ENCODE data around the gene CCDC106.

Gene CCDC106

GRCh38 chr19:55668603-55669348 lies 20.8 kb downstream of the CCDC106 start:
- no peak for DNase-seq (ENCODE audit: low read depth in 2 of 2)

- DNase-seq (ENCODE audit: low read depth in 2 of 2) = no peak
Observed at GRCh38 chr19:55669418-55670279, 21.6 kb downstream of the CCDC106 start.

- DNase-seq (ENCODE audit: low read depth in 2 of 2) = no peak
Observed at GRCh38 chr19:55670280-55671053, 22.5 kb downstream of the CCDC106 start.

GRCh38 chr19:55671054-55671378 lies 23.0 kb downstream of the CCDC106 start:
- no peak for DNase-seq (ENCODE audit: low read depth in 2 of 2)

- no peak for DNase-seq (ENCODE audit: low read depth in 2 of 2)
Observed at GRCh38 chr19:55672418-55672817, 24.4 kb downstream of the CCDC106 start.

GRCh38 chr19:55673465-55673864 lies 25.5 kb downstream of the CCDC106 start:
- no peak for DNase-seq (ENCODE audit: low read depth in 2 of 2)

- no peak for DNase-seq (ENCODE audit: low read depth in 2 of 2)
Observed at GRCh38 chr19:55673889-55674288, 25.9 kb downstream of the CCDC106 start.

- DNase-seq (ENCODE audit: low read depth in 2 of 2) = no peak
Observed at GRCh38 chr19:55674459-55674840, 26.4 kb downstream of the CCDC106 start.

GRCh38 chr19:55674841-55675660 lies 27.0 kb downstream of the CCDC106 start, which contains the start of gene EPN1:
Gene EPN1, plus strand, starts transcription at chr19:55675226. Its CDS starts 3,402 bp downstream, at chr19:55678628.
- DNase-seq (ENCODE audit: low read depth in 2 of 2) = peak; percentile 92

- no peak for DNase-seq (ENCODE audit: low read depth in 2 of 2)
Observed at GRCh38 chr19:55675661-55676354, 27.8 kb downstream of the CCDC106 start.

- no peak for DNase-seq (ENCODE audit: low read depth in 2 of 2)
Observed at GRCh38 chr19:55676383-55676782, 28.4 kb downstream of the CCDC106 start.

GRCh38 chr19:55676889-55677505 lies 29.0 kb downstream of the CCDC106 start:
- no peak for DNase-seq (ENCODE audit: low read depth in 2 of 2)

- DNase-seq (ENCODE audit: low read depth in 2 of 2) = no peak
Observed at GRCh38 chr19:55677572-55678028, 29.6 kb downstream of the CCDC106 start.

- DNase-seq (ENCODE audit: low read depth in 2 of 2) = no peak
Observed at GRCh38 chr19:55678121-55678671, 30.2 kb downstream of the CCDC106 start.

- no peak for DNase-seq (ENCODE audit: low read depth in 2 of 2)
Observed at GRCh38 chr19:55679343-55680257, 31.6 kb downstream of the CCDC106 start.

GRCh38 chr19:55680339-55681130 lies 32.5 kb downstream of the CCDC106 start:
- no peak for DNase-seq (ENCODE audit: low read depth in 2 of 2)

GRCh38 chr19:55681131-55682092 lies 33.4 kb downstream of the CCDC106 start:
- no peak for DNase-seq (ENCODE audit: low read depth in 2 of 2)

All from stimulated activated CD4-positive, alpha-beta T cell treated with anti-CD3 and anti-CD28 coated beads, Interleukin-1b, Interleukin-23, amount 100 ng/mL, for 1 hour (primary cell).